ENCODE results near the gene SMYD3. TPM values are rescaled to one million over a fixed set of nuclear protein-coding genes. Genes with fewer than 3 reads are reported as not detected.

SMYD3 gene
- total RNA-seq, 1 experiment from 2014 or later = 17.4 TPM

- POLR2A ChIA-PET = no interaction called here
- no peak for ATAC-seq
- H3K4me3 ChIP-seq (ENCODE audit: low read depth in 2 of 2, low read length in 2 of 2) = no peak overlapping the region
- BruUV-seq (replicated peaks) = no TSS peak
- CTCF ChIA-PET = no interaction called here
- H3K27me3 ChIP-seq (ENCODE audit: control insufficient read depth, insufficient read depth, low read length) = no peaks in the 10 kb centered on the region
- H3K9me3 ChIP-seq (ENCODE audit: control insufficient read depth, insufficient read depth, low read depth, low read length) = no peaks in the 10 kb centered on the region
- intact Hi-C loops (cut with micrococcal nuclease; ENCODE audit: unreplicated experiment) = no loop called here
- in situ Hi-C loops (cut with HindIII; ENCODE audit: low pct_unique_long_range_greater_than_20kb, low sequenced_read_pairs) = no loop called here
- no peaks in the 10 kb centered on the region for H3K4me1 ChIP-seq (ENCODE audit: control insufficient read depth, insufficient read depth, low read length)
- H3K27ac ChIP-seq (ENCODE audit: low read length) = no peak overlapping the region
- no peak for DNase-seq (ENCODE audit: low read depth, low spot score)
- TF ChIP-seq SIN3A (IDR thresholded peaks at IDR 0.05; ENCODE audit: borderline replicate concordance, insufficient read depth, low read depth, low read length) (no peak), TCF7L2 (IDR thresholded peaks at IDR 0.05; ENCODE audit: low read depth, low read length) (no peak), CTCF (IDR thresholded peaks at IDR 0.05) (no peak)
- no peaks in the 10 kb centered on the region for H3K36me3 ChIP-seq (ENCODE audit: control insufficient read depth, insufficient read depth, low read length)
Observed at GRCh38 chr1:245807954-245808719, 698.9 kb downstream of the SMYD3 start.

GRCh38 chr1:245807306-245807705, 699.8 kb downstream of the SMYD3 start:
- Histone ChIP-seq H3K27me3 (ENCODE audit: control insufficient read depth, insufficient read depth, low read length) (no peaks in the 10 kb centered on the region), H3K36me3 (ENCODE audit: control insufficient read depth, insufficient read depth, low read length) (no peaks in the 10 kb centered on the region), H3K9me3 (ENCODE audit: control insufficient read depth, insufficient read depth, low read depth, low read length) (no peaks in the 10 kb centered on the region), H3K27ac (ENCODE audit: low read length) (no peak overlapping the region), H3K4me1 (ENCODE audit: control insufficient read depth, insufficient read depth, low read length) (no peaks in the 10 kb centered on the region), H3K4me3 (ENCODE audit: low read depth in 2 of 2, low read length in 2 of 2) (no peak overlapping the region)
- DNase-seq (ENCODE audit: low read depth, low spot score) = no peak
- no TSS peak for BruUV-seq (replicated peaks)
- in situ Hi-C loops (cut with HindIII; ENCODE audit: low pct_unique_long_range_greater_than_20kb, low sequenced_read_pairs) (no loop called here), intact Hi-C loops (cut with micrococcal nuclease; ENCODE audit: unreplicated experiment) (no loop called here)
- CTCF ChIA-PET = no interaction called here
- ATAC-seq = no peak
- TF ChIP-seq CTCF (IDR thresholded peaks at IDR 0.05) (no peak), SIN3A (IDR thresholded peaks at IDR 0.05; ENCODE audit: borderline replicate concordance, insufficient read depth, low read depth, low read length) (no peak), REST (IDR thresholded peaks at IDR 0.05; ENCODE audit: insufficient read depth in 1 of 2, low read depth in 2 of 2, low read length in 1 of 2) (no peak), TCF7L2 (IDR thresholded peaks at IDR 0.05; ENCODE audit: low read depth, low read length) (no peak), POLR2AphosphoS5 (IDR thresholded peaks at IDR 0.05; ENCODE audit: low read depth, low read length) (no peak)
- POLR2A ChIA-PET = no interaction called here

All from Panc1 (cell line).